Kidney capillary endothelial cell (primary cell): ENCODE measurements around the gene L3MBTL4.
"Not testable (repeated sequence)": the region's sequence is repeated elsewhere in the genome, so short reads cannot be mapped to it uniquely, and the experiment has no call there.

Experiments
- DNase-seq: peaks from one replicate; pipeline ENCODE4 v3.0.0-alpha.2; 2018; ENCODE audit warnings: low spot score

Gene L3MBTL4

GRCh38 chr18:6103741-6104140, 311.0 kb downstream of the L3MBTL4 start:
- DNase-seq = no peak

DNA sequence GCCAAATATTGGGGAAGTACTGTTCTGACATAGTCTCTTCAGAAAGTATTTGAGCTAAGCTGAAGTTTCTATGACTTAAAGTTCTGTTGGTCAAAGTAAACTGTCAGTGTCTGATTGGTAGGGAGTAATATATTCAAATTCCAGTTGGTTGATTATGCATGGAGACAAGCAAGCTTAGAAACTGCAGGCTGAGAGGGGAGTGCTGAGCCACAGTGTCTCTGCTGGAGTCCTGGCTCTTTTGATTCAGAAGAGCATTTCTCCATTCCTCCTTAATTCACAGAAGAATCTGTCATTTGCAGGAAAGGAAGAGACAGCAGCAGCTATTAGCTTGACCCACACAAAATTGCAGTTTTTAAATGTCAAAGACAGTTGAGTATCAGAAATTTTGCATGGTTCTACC, 318.0 kb downstream of the L3MBTL4 start:
- DNase-seq = no peak

DNA sequence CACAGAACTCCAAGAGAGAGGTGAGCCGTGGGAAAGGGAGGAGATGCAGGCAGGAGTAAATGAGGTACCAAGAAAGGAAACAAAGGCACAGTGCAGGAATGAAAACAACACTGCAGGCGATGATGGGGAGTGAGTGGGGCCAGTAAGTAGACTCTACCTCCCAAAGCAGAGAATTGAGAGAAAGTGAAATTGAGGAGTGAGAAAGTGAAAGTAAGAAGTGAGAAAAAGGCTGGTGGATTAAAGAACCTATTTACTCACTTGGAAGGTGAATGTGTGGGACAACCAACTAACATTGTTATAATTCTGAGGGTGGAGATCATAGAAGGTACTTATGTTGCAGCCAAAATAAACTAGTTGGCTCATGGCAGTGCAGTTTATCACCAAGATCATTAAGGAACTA, 326.3 kb downstream of the L3MBTL4 start:
- no peak for DNase-seq

DNA sequence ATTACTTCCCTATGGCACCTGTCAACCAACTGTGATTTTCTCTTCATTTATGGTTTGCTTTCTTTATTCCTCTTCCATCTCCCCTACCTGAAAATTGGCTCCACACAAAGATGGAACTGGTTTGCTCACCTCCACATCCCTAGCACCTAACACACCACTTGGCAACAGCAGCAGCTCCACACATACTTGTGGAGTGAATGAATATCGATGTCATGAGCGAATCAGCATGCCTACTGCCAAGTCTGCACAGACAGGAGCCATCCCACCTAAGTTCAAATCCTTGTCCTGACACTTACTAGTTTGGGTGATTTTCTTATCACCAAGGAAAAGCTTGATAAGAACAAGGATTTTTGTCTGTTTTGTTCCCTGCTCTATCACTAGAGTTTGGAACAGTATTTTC, 328.0 kb downstream of the L3MBTL4 start:
- DNase-seq = no peak

DNA sequence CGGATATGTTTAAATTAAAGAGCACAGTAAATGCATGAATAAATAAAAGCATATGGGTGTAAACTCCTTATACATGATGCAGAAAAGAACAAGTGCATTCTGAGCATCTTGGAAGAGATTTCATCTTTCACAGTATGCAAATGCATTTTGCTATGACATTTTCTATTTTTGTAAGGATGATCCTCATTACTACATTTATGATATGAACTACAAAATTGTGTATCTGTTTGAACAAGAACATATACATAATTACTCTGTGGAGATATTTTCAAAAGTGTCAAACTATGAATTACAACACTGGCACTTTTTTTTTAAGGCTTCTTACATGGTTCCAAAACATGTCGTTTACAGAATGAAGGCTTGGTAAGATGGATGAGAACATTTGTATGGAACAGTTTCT, 335.3 kb downstream of the L3MBTL4 start:
- no peak for DNase-seq

- DNase-seq = no peak
Measured at GRCh38 chr18:6078877-6079276, 335.8 kb downstream of the L3MBTL4 start.

DNA sequence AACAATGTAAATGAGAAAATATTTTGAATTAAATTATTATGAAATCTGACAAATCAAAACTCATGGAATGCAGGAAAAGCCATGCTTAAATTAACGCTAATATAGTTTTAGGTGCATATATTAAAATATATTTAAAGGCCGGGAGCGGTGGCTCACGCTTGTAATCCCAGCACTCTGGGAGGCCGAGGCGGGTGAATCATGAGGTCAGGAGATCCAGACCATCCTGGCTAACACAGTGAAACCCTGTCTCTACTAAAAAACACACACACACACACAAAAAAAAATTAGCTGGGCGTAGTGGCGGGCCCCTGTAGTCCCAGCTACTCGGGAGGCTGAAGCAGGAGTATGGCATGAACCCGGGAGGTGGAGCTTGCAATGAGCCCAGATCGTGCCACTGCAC, 342.3 kb downstream of the L3MBTL4 start:
- not testable (repeated sequence) for DNase-seq

GRCh38 chr18:6069539-6069938, 345.2 kb downstream of the L3MBTL4 start:
- DNase-seq = peak; percentile 30

- DNase-seq = no peak
Measured at GRCh38 chr18:6069103-6069502, 345.6 kb downstream of the L3MBTL4 start.

DNA sequence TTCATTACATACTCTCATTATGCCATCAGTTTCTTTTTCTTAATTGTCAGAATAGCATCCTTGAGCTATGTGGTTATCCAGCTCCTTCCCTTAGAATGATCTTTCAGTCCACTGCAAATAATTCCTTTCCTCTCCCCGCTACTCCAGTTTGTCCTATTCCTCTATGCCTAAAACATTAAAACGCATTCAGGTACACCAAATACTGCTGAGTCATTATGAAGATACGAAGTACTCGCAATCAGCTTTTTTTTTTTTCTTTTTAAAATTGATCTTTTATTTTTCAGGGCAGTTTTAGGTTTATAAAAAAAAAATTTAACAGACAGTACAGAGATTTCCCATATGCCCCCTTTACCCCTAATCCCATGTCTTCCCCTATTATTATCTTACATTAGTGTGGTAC, 354.6 kb downstream of the L3MBTL4 start:
- no peak for DNase-seq

- DNase-seq = no peak
Measured at GRCh38 chr18:6059551-6059950, 355.2 kb downstream of the L3MBTL4 start.

- peak; percentile 40 for DNase-seq
Measured at GRCh38 chr18:6058941-6059340, 355.8 kb downstream of the L3MBTL4 start.

DNA sequence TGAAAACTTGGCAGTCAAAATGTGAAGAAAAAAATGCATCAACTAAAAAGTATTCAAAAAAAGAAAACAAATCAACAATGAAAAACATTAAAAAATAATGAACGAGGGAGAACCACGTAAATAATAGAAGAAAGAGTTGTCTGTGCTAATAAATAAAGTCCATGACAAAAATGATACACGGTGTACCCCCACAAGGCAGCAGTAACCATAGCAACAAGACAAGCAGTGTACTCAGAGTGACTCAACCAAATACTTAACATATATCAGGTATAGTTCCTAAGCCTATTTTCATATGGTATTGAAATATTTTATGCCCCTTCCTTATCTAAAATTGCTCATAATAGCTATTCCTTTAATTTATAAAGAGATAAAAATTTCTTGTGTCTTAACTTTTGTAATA, 357.1 kb downstream of the L3MBTL4 start:
- DNase-seq = no peak

DNA sequence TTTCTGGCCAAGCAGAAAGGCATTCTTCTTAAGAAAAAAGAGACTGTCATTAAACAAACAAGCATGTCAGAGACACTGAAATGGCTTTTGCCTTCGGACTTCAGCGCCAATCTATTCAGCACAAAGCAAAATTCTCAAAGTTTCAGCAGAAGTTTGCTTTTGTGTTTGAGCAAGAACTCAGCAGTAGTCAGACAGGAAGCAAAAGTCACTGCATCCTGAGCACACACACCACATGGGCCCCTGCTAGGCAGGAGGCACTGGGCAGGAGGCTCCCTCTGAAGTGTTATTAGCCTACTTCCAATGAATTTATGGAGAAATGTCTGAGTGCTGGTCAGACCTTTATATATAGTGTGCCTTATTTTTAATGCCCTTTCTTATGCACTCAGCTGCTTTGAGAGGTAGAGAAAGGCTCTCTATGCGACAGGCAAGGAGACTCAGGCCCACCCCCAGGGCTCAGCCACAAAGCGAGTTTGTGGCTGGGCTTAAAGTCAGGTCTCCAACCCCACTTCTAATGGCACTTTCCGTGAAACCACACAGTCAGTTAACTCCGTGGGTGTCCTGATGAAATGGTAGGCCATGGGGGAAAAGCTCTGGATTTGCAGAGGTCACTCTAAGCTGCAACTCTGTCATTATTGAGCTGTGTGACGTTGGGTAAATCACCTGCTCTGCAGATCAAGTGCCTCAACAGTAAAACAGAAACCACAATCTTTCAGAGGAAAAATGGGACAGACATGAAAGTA, 358.4 kb downstream of the L3MBTL4 start:
- DNase-seq = peak; percentile 90

GRCh38 chr18:6055711-6056110, 359.0 kb downstream of the L3MBTL4 start:
- peak; percentile 86 for DNase-seq

- DNase-seq = no peak
Measured at GRCh38 chr18:6054256-6054842, 360.4 kb downstream of the L3MBTL4 start.

DNA sequence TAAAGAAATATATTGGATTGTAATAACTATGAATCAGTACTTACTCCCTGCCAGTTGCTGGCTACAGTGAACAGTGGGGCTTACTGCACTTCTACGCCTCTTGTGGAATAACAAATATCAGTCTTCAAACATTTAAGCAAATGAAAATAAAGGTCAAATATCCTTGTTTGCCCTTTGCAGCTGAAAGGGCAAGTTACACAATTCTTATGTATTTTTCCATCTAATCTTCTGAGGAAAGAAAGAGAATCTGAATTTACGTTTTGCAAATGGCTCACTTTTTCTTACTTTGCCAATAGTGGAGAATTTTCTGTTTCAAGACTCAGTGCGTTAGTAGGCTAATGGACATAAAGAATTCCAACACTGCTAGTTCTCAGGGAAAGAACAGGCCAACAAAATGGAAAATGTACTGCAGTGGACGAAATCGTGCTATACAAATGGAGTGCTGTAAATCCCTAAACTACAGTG, 362.2 kb downstream of the L3MBTL4 start:
- no peak for DNase-seq

- not testable (repeated sequence) for DNase-seq
Measured at GRCh38 chr18:6047596-6047995, 367.1 kb downstream of the L3MBTL4 start.

DNA sequence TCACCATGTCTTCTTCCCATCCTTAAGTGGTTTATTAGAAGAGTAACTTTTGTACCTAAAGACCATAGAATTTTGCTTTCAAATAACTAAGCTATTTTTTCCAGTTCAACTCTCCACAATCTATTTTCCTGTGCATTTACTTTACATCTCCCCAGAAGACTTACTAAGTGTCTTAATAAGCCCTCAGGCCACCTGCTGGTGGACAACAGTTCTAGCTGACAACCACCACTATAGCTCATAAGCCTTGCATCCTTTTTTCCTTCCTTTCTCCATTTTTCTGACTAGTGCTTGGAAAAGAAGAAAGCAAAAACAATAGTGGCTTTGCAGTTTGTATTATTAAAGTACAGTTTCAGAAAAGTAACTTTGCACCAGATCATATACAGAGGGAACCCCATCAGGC, 369.9 kb downstream of the L3MBTL4 start:
- DNase-seq = no peak

DNA sequence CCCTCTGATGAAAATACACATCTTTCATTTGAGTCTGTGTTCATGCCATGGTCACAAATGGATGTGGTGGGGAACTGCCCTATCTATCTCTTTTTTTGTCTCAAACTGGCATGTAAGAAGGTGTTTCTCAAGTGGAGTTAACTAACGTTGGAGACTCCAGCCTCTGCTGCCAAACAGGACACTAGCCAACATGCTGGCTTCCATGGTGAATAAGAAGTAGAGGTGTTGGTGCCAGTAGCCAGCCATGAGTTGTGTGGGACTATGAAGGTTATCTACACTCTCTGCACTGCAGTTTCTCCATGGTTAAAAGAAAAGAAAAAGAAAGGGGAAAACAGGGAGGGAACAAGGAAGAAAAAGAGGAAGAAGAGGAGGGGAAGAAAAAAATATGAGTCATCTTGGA, 370.4 kb downstream of the L3MBTL4 start:
- DNase-seq = no peak

GRCh38 chr18:6039055-6039454, 375.7 kb downstream of the L3MBTL4 start:
- no peak for DNase-seq

- no peak for DNase-seq
Measured at GRCh38 chr18:6031442-6031841, 383.3 kb downstream of the L3MBTL4 start.

DNA sequence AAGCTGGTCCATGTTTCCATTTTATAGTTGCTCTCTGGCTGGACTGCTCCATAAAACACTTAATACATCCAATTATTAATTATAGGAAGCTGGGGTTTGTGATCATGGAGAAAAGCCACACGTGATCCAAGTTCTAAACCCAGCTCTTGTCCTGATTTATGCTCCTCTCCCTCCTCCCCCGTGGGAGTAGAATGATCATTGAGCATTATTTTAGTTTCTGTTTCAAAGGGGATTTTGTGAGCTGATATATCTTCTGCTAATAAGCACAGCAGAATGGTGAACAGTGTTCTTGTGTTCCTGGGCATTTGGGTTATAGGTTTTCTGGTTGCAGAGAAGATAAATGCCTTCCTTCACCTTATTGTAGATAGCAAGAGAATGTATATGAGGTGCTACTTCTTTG, 383.7 kb downstream of the L3MBTL4 start:
- no peak for DNase-seq

GRCh38 chr18:6024745-6025248, 389.9 kb downstream of the L3MBTL4 start:
- no peak for DNase-seq
